VCaP (cell line): Measurements from ENCODE around the gene IGFBP1.

Experiments used
- H3K27ac ChIP-seq: fragments of 450-650 bp; 2 replicates; pipeline ENCODE4 v1.5.1; 2017
- TF ChIP-seq, protein P1 (sequence below): fragments of 450-650 bp; conservative IDR thresholded peaks from 2 replicates; pipeline ENCODE4 v1.5.1; 2017; ENCODE audit warnings: mild to moderate bottlenecking, moderate library complexity

IGFBP1 gene

DNA sequence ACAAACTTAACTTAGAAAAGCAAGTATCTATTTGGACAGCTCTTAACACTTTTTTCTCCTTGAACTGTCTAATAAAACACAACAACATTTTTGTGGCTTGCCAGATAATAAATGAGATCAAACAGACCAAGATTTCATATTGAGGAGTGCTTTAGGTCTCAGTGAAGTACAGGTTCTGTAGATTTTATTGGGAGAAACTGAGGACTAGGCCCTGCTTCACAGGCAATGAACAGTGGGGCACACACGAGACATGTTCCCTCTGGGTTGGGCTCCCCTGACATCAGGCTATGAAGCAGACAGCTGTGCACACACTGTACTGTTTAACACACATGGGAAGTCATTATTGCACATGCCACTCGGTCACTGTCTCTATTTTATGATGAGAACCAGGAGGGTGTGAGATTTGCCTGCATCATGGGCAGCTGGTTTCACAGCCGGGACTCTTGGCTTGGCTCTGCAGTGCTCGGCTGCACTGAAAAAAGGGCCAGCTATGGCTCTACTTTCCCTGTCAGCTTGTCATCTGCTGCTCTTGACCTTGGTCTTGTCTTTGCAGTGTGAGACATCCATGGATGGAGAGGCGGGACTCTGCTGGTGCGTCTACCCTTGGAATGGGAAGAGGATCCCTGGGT is 4.2 kb downstream of the IGFBP1 start:
- TF ChIP-seq, protein P1, sequence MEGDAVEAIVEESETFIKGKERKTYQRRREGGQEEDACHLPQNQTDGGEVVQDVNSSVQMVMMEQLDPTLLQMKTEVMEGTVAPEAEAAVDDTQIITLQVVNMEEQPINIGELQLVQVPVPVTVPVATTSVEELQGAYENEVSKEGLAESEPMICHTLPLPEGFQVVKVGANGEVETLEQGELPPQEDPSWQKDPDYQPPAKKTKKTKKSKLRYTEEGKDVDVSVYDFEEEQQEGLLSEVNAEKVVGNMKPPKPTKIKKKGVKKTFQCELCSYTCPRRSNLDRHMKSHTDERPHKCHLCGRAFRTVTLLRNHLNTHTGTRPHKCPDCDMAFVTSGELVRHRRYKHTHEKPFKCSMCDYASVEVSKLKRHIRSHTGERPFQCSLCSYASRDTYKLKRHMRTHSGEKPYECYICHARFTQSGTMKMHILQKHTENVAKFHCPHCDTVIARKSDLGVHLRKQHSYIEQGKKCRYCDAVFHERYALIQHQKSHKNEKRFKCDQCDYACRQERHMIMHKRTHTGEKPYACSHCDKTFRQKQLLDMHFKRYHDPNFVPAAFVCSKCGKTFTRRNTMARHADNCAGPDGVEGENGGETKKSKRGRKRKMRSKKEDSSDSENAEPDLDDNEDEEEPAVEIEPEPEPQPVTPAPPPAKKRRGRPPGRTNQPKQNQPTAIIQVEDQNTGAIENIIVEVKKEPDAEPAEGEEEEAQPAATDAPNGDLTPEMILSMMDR, result no peak
- no peak overlapping the region for H3K27ac ChIP-seq

DNA sequence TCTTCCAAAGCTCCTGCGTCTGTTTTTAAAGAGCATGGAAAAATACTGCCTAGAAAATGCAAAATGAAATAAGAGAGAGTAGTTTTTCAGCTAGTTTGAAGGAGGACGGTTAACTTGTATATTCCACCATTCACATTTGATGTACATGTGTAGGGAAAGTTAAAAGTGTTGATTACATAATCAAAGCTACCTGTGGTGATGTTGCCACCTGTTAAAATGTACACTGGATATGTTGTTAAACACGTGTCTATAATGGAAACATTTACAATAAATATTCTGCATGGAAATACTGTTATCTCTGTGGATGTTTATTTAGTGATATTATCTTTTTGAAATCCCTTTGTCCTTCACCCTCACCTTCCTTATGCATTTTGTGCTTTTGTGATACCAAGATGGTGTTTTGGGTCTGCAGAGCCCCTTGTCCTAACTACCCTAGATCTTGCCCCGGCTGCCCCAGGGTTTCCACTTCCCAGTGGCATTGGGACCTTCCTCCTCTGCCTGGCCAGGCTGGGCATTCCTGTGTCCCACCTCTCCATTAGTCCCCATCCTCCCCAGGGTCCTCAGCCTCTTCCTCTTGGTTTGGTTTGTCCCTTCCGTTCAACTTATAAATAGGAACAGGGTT is 5.2 kb downstream of the IGFBP1 start:
- H3K27ac ChIP-seq, result no peak overlapping the region
- TF ChIP-seq, protein P1, result no peak

DNA sequence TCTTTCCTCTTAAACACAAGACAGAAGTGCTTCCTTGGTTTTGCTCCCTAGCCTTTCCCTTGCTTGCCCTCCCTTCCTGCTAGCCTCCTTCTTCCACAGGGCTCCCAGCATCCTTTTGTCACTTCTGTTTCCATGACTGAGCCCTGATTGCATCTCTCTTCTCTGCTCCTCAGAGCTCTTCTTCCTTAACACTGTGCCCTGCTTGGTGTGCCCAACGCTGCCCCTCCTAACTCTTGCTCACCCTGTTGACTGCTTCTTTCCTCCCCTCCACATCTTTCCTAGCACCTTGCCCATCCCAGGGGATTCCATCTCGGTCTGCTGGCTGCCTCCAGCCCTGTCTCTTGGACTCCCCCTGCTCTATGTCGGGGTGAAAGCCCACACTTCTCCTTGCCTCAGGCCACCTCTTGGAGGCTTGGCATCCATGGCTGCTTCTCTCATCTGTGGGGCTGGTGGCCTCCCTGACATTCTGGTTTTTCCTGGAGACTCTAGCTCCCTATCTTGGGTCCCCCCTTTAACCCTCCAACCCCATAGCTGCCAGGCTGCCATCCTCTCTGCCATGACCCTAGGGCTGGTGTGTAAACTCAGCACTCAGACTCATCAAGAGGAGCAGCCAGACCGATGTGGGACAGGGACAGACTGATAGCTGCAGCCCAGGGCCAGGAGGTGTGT is 5.8 kb downstream of the IGFBP1 start:
- H3K27ac ChIP-seq, result no peak overlapping the region
- TF ChIP-seq, protein P1, result no peak

DNA sequence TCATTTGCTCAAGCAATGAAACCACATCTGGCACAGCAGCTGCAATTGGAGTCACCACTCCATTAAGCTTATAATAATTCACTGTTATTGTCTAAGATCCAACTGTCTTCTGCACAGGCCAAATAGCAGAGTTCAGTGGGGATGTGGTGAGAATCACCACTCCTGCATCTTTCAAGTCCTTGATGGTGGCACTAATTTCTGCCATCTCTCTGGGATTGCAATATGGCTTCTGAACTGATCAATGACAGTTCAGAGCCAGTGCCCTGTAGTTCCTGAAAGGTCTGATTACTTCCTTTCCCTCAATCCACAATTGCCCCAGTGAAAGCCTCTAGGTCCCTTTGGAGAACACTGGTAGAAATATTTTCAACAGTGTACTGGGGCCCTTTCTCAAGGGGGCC is 6.4 kb downstream of the IGFBP1 start:
- TF ChIP-seq, protein P1, result no peak
- no peak overlapping the region for H3K27ac ChIP-seq

DNA sequence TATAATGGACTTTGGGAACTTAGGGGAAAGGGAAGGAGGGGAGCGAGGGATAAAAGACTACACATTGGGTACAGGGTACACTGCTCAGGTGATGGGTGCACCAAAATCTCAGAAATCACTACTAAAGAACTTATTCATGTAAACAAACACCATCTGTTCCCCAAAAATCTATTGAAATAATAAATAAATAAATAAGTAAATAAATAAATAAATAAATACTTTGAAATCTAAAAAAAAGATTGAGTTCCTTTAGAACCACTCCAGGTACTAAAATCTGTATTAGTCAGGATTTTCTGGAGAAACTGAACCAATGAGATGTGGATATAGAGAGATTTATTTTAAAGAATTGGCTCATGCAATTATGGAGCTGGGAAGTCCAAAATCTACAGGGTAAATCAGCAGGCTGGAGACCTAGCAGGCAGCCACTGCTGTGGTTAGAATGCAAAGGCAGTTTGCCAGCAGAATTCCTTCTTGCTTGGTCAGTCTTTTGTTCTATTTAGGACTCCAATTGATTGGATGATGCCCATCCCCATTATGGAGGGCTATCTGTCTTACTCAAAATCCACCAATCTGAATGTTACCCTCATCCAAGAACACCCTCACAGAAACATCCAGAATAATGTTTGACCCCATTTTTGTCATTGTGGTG is 8.9 kb downstream of the IGFBP1 start:
- TF ChIP-seq, protein P1, result no peak
- no peak overlapping the region for H3K27ac ChIP-seq

DNA sequence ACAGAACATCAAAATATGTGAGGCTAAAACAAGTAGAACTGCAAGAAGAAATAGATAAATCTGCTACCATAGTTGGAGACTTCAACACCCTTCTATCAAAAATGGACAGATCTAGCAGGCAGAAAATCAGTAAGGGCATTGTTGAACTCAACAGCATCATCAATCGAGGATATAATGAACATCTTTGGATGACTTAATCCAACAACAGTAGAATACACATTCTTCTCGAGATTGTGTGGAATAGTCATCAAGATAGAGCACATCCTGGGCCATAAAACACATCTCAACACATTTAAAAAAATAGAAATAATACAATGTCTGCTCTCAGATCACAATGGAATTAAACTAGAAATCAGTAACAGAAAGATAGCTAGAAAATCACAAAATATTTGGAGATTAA is 9.9 kb downstream of the IGFBP1 start:
- no peak overlapping the region for H3K27ac ChIP-seq
- TF ChIP-seq, protein P1, result no peak

DNA sequence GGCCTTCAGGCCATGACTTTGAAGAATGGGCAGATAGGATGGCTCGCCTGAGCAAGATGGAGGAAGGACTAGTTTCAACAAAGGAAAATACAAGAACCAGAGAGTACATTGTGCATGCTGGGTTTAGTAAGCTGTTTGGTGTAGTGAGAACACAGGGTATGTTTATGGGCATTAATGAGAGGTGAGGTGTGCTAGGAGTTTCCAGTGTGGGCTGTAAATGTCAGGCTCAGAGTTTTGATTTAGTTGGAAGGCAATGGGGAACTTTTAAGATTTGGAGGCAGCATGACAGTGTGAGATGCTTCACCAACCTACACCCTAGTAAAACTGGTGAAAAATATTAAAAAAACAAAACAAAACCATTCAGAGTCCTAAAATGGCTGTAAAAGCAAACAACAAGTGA is 13.3 kb downstream of the IGFBP1 start:
- TF ChIP-seq, protein P1, result no peak
- no peak overlapping the region for H3K27ac ChIP-seq
